H1 (cell line): ENCODE data around the gene NR4A1. TPM values are rescaled to one million over a fixed set of nuclear protein-coding genes. Genes with fewer than 3 reads are reported as not detected.

ENCODE experiments used
- CTCF ChIA-PET: fragments of 300-600 bp; sonication (Branson Sonifier 250); formaldehyde crosslinking; loops from one replicate; lab custom pipeline; 2021; ENCODE audit not compliant: partially characterized antibody; lab: Charles Lee
- POLR2A ChIA-PET: fragments of 300-600 bp; sonication (Branson Sonifier 250); formaldehyde crosslinking; loops from one replicate; lab custom pipeline; 2021; ENCODE audit warnings: inconsistent platforms; ENCODE audit not compliant: partially characterized antibody; lab: Charles Lee
- DNase-seq, 2 experiments: peaks; one replicate each; pipeline versions ENCODE4 v3.0.0 to v3.0.0-alpha.2; 2010 to 2022; ENCODE audit warnings: low spot score in 2 of 2, low read depth in 1 of 2, mixed read lengths in 1 of 2
- FAIRE-seq: peaks from 2 replicates; lab custom pipeline; 2011; peaks lifted over from hg19 to GRCh38; lab: Jason Lieb, UNC
- H2AFZ ChIP-seq: 2 replicates; pipeline ENCODE4 v1.8.1; 2012; ENCODE audit warnings: low read length, inconsistent platforms
- H2AK5ac ChIP-seq: 2 replicates; pipeline ENCODE4 v1.6.1; 2013; ENCODE audit warnings: low read depth, low read length
- H2BK120ac ChIP-seq: replicated peaks from 2 replicates; pipeline ENCODE3; 2013; ENCODE audit warnings: low read depth, low read length, inconsistent platforms
- H2BK12ac ChIP-seq: 2 replicates; pipeline ENCODE4 v1.6.1; 2013; ENCODE audit warnings: low read depth, low read length
- H2BK15ac ChIP-seq: 2 replicates; pipeline ENCODE4 v1.6.1; 2013; ENCODE audit warnings: low read length
- H2BK20ac ChIP-seq: 2 replicates; pipeline ENCODE4 v1.6.1; 2013; ENCODE audit warnings: low read length
- H2BK5ac ChIP-seq: 2 replicates; pipeline ENCODE4 v1.6.1; 2013; ENCODE audit warnings: low read depth, low read length
- H3K14ac ChIP-seq: 2 replicates; pipeline ENCODE4 v1.6.1; 2013; ENCODE audit warnings: inconsistent platforms; ENCODE audit not compliant: insufficient read length
- H3K18ac ChIP-seq: 2 replicates; pipeline ENCODE4 v1.6.1; 2013; ENCODE audit warnings: low read length; ENCODE audit errors: extremely low read depth
- H3K23ac ChIP-seq: 2 replicates; pipeline ENCODE4 v1.6.1; 2013; ENCODE audit warnings: inconsistent platforms; ENCODE audit not compliant: insufficient read length
- H3K23me2 ChIP-seq: 2 replicates; pipeline ENCODE4 v1.6.1; 2013; ENCODE audit warnings: low read depth, low read length
- H3K27ac ChIP-seq: 2 replicates; pipeline ENCODE4 v1.6.1; 2011; ENCODE audit warnings: low read depth, low read length, inconsistent platforms
- H3K27me3 ChIP-seq, 4 experiments: replicated peaks in 1 of 4; 1 replicate in 1 of 4; 2 replicates in 3 of 4; pipeline versions ENCODE4 v1.6.1 to v1.8.1; 2011 to 2013; ENCODE audit warnings: low read length in 3 of 4, mild to moderate bottlenecking in 3 of 4, inconsistent platforms in 2 of 4, mixed read lengths in 2 of 4, moderate library complexity in 1 of 4; ENCODE audit not compliant: control insufficient read depth in 3 of 4, insufficient read depth in 3 of 4; ENCODE audit errors: extremely low read depth in 1 of 4
- H3K36me3 ChIP-seq, 4 experiments: 2 replicates each; pipeline versions ENCODE4 v1.6.1 to v1.8.1; 2011 to 2013; ENCODE audit warnings: mild to moderate bottlenecking in 4 of 4, low read length in 3 of 4, moderate library complexity in 2 of 4, control low read depth in 1 of 4, inconsistent platforms in 1 of 4; ENCODE audit not compliant: insufficient read depth in 4 of 4, control insufficient read depth in 2 of 4
- H3K4ac ChIP-seq: replicated peaks from 2 replicates; pipeline ENCODE3; 2013; ENCODE audit warnings: low read length, low read depth, mixed read lengths, inconsistent platforms; ENCODE audit not compliant: insufficient read length
- H3K4me1 ChIP-seq, 4 experiments: replicated peaks in 1 of 4; 1 replicate in 1 of 4; 2 replicates in 3 of 4; pipeline versions ENCODE4 v1.6.1 to v1.8.1; 2011 to 2013; ENCODE audit warnings: low read length in 3 of 4, inconsistent platforms in 2 of 4, mixed read lengths in 1 of 4; ENCODE audit not compliant: insufficient read depth in 4 of 4, control insufficient read depth in 3 of 4
- H3K4me2 ChIP-seq, 2 experiments: 2 replicates each; pipeline versions ENCODE4 v1.6.1 to v1.8.1; 2011 to 2013; ENCODE audit warnings: low read depth in 2 of 2, low read length in 2 of 2, control low read depth in 1 of 2, inconsistent platforms in 1 of 2, mild to moderate bottlenecking in 1 of 2; ENCODE audit not compliant: insufficient read depth in 1 of 2
- H3K4me3 ChIP-seq, 4 experiments: fragments of 200-600, 300-600 bp in 1 of 4; sonication (generic), shearing (Covaris generic), sonication (Bioruptor Twin) in 1 of 4; 2 replicates each; pipeline versions ENCODE4 v1.5.1 to v1.8.1; 2011 to 2016; ENCODE audit warnings: low read length in 4 of 4, low read depth in 3 of 4, control low read depth in 2 of 4, inconsistent platforms in 2 of 4, mild to moderate bottlenecking in 2 of 4, mixed read lengths in 1 of 4, moderate library complexity in 1 of 4; ENCODE audit not compliant: insufficient read depth in 2 of 4; ENCODE audit errors: extremely low read depth in 1 of 4
- H3K56ac ChIP-seq: replicated peaks from 2 replicates; pipeline ENCODE3; 2013; ENCODE audit warnings: low read depth, mild to moderate bottlenecking, mixed read lengths, low read length, inconsistent platforms; ENCODE audit not compliant: insufficient read length
- H3K79me1 ChIP-seq: 2 replicates; pipeline ENCODE4 v1.6.1; 2013; ENCODE audit warnings: low read depth, low read length, control low read depth
- H3K79me2 ChIP-seq, 2 experiments: 2 replicates each; pipeline versions ENCODE4 v1.6.1 to v1.8.1; 2012 to 2013; ENCODE audit warnings: low read length in 2 of 2, mild to moderate bottlenecking in 2 of 2, inconsistent platforms in 1 of 2; ENCODE audit not compliant: insufficient read depth in 2 of 2, control insufficient read depth in 1 of 2
- H3K9ac ChIP-seq, 4 experiments: replicated peaks in 1 of 4; 1 replicate in 1 of 4; 2 replicates in 3 of 4; pipeline versions ENCODE4 v1.6.1 to v1.8.1; 2011 to 2013; ENCODE audit warnings: low read depth in 3 of 4, low read length in 3 of 4, control low read depth in 2 of 4, mild to moderate bottlenecking in 2 of 4, moderate library complexity in 2 of 4, inconsistent platforms in 1 of 4; ENCODE audit errors: extremely low read depth in 1 of 4
- H3K9me3 ChIP-seq, 2 experiments: 2 replicates each; pipeline versions ENCODE4 v1.6.1 to v1.8.1; 2012 to 2013; ENCODE audit warnings: mild to moderate bottlenecking in 2 of 2, moderate library complexity in 2 of 2, control low read depth in 1 of 2, inconsistent platforms in 1 of 2, low read depth in 1 of 2, low read length in 1 of 2, mixed read lengths in 1 of 2; ENCODE audit not compliant: insufficient read depth in 2 of 2
- H4K20me1 ChIP-seq, 2 experiments: replicated peaks in 1 of 2; 2 replicates each; pipeline versions ENCODE3 to v1.8.1; 2011 to 2013; ENCODE audit warnings: inconsistent platforms in 2 of 2, low read length in 2 of 2, mild to moderate bottlenecking in 1 of 2; ENCODE audit not compliant: insufficient read depth in 2 of 2, control insufficient read depth in 1 of 2
- H4K5ac ChIP-seq: 2 replicates; pipeline ENCODE4 v1.6.1; 2013; ENCODE audit warnings: low read length, low read depth, mixed read lengths, inconsistent platforms; ENCODE audit not compliant: insufficient read length
- H4K8ac ChIP-seq: 2 replicates; pipeline ENCODE4 v1.8.0; 2013; ENCODE audit warnings: mild to moderate bottlenecking, moderate library complexity, low read length, inconsistent platforms; ENCODE audit not compliant: insufficient read depth; ENCODE audit errors: extremely low read depth
- H4K91ac ChIP-seq: replicated peaks from 2 replicates; pipeline ENCODE3; 2013; ENCODE audit warnings: low read length, mixed read lengths, inconsistent platforms; ENCODE audit not compliant: insufficient read length
- BRCA1 ChIP-seq: IDR thresholded peaks from 2 replicates; pipeline ENCODE4 v1.6.1; 2012; ENCODE audit warnings: low read depth, low read length, improper control_type of control experiment
- EZH2 ChIP-seq: fragments of 200-600 bp; sonication (generic); IDR thresholded peaks from 2 replicates; pipeline ENCODE4 v1.7.1; 2012; ENCODE audit warnings: low read depth, mild to moderate bottlenecking, moderate library complexity, low read length, inconsistent platforms; ENCODE audit not compliant: severe bottlenecking
- JUN ChIP-seq: IDR thresholded peaks from 2 replicates; pipeline ENCODE4 v1.6.1; 2011; ENCODE audit warnings: low read depth, mild to moderate bottlenecking, improper control_type of control experiment, low read length
- KDM5A ChIP-seq: fragments of 200-600 bp; IDR thresholded peaks from 2 replicates; pipeline ENCODE4 v1.7.1; 2012; ENCODE audit warnings: mild to moderate bottlenecking, low read length, inconsistent platforms, mixed read lengths
- RNF2 ChIP-seq: fragments of 200-900, 300-1000 bp; sonication (generic); IDR thresholded peaks from 2 replicates; pipeline ENCODE4 v1.7.1; 2016; ENCODE audit warnings: borderline replicate concordance, low read depth, mild to moderate bottlenecking, antibody characterized with exemption, low read length; ENCODE audit not compliant: poor library complexity, severe bottlenecking; ENCODE audit errors: missing control alignments
- SIX5 ChIP-seq: IDR thresholded peaks from 2 replicates; pipeline ENCODE4 v1.6.1; 2011; ENCODE audit warnings: mild to moderate bottlenecking, low read depth, low read length
- WGBS, 2 experiments: shearing (Covaris generic) in 1 of 2; methylation state at CpG; one replicate each; pipeline versions ENCODE4 v1.1.6 to v1.1.7; 2013 to 2015; ENCODE audit warnings: low lambda C conversion rate in 2 of 2, mixed read lengths in 2 of 2, inconsistent platforms in 1 of 2, low coverage in 1 of 2, missing lambda C conversion rate in 1 of 2; ENCODE audit not compliant: insufficient replicate concordance in 2 of 2, insufficient coverage in 1 of 2, insufficient read length in 1 of 2; ENCODE audit errors: extremely low coverage in 1 of 2, missing lambda C conversion rate in 1 of 2; 5-methylcytosine and 5-hydroxymethylcytosine counted together
- polyA plus RNA-seq, 7 experiments: library from polyadenylated mRNA; depleted of rRNA in 3 of 7; stranded (reverse) in 5 of 7; unstranded in 2 of 7; fragments of >200 nt in 5 of 7; fragments of 200-250 nt in 2 of 7; gene quantifications; 1 replicate in 5 of 7; 2 replicates in 1 of 7; 4 replicates in 1 of 7; pipeline versions ENCODE4 v1.2.1 to v1.2.3, GENCODE V29; 2011 to 2013; ENCODE audit warnings: missing spikeins in 2 of 7, mixed read lengths in 2 of 7
- total RNA-seq: library from RNA; stranded (reverse); fragmentation: NEBNext Ultra II Directional; extraction: Animal tissue kit (Norgen Biotek cat#: 25700); gene quantifications from 2 replicates; pipeline ENCODE4 v1.2.1, GENCODE V29; 2021

NR4A1 gene
- total and polyA plus RNA-seq, 2 of the 8 experiments (the other 6 are each of a cell fraction or from before 2014, with no cell fraction given) = 18.7 to 23.3 TPM

DNA sequence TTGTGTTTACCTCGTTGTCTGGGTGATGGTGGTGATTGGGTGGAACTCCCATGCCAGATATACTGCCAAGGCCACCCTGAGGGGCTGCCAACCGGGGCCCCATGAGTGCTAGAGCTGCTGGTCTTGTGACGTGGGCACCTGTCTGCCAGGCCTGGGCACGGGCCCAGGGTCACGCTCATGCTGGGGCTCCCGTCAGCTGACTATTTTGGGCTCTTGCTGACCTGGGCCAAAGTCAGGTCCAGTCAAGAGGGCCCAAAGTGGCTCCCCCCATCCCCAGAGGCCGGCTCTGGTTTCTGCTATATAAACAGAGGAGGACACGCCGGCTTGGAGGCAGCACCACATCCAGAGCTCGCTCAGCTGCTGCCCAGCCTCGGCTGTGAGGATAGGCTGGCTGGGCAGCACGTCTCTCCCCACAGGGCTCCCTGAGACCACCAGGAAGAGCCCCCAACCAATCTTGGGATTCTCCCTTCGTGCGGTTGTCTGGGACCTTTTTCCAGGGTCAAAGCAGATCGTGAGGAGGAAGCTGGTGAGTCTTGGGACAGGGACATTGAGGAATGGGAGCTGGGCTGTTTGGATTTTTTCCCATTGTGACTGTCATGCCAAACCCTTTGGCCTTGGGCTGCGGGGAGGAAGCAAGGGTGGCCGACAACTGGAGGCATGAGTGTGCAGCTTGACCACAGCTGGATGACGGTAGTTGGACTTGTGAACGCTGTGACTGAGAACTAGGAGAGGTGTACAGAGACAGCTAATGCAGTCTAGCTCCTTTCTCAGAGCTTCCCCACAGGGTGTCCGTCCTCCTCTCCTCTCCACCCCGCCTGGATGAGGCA, 7.6 kb upstream of the NR4A1 start:
- Histone ChIP-seq H2BK5ac (no peak overlapping the region), H2BK20ac (no peak overlapping the region), H3K4me3 (no peak overlapping the region), H3K4me1 (peaks cover 0 to 3% (median 0%) of the 10 kb centered on the region in 4 experiments; a peak in 2 of 7 replicates), H4K8ac (no peak overlapping the region), H3K79me1 (peaks cover 4% of the 10 kb centered on the region), H3K14ac (no peak overlapping the region), H2BK120ac (no peak overlapping the region), H4K91ac (no peak overlapping the region), H3K9ac (no peak overlapping the region), H3K4me2 (no peak overlapping the region), H4K20me1 (peaks cover 4 to 20% of the 10 kb centered on the region in 2 experiments), H3K9me3 (no peaks in the 10 kb centered on the region), H3K27ac (no peak overlapping the region), H2BK12ac (no peak overlapping the region), H3K36me3 (no peaks in the 10 kb centered on the region; a peak in 2 of 8 replicates), H2AK5ac (no peak overlapping the region), H3K18ac (no peak overlapping the region), H3K56ac (no peak overlapping the region), H3K79me2 (peaks cover 0 to 19% of the 10 kb centered on the region in 2 experiments; a peak in 2 of 4 replicates), H4K5ac (no peak overlapping the region), H3K23me2 (no peaks in the 10 kb centered on the region), H3K23ac (no peak overlapping the region), H2AFZ (no peak overlapping the region), H3K27me3 (peaks cover 0 to 2% (median under 1%) of the 10 kb centered on the region in 4 experiments; a peak in 3 of 7 replicates), H2BK15ac (no peak overlapping the region), H3K4ac (no peak overlapping the region)
- FAIRE-seq (no peak), DNase-seq (no peak)
- CTCF ChIA-PET = interaction anchor here (0.7 to 15.8 kb wide), 12 partner anchors 15 to 334 kb away, joined by 3 to 294 read pairs (median 6); partner anchors contain the start of genes ATG101 and SMIM41
- POLR2A ChIA-PET = interaction anchor here (0.7 to 2.4 kb wide), 6 partner anchors 9 to 36 kb away, joined by 3 to 11 read pairs (median 4); partner anchors contain the start of genes ATG101 and SMIM41
- WGBS, 2 experiments = 88% methylated on average over 16 of the region's 21 CpGs; no CpG with 5 or more reads in 1 of the 2 experiments
- no peak for TF ChIP-seq RNF2
- no peak for TF ChIP-seq BRCA1
- no peak for TF ChIP-seq SIX5
- no peak for TF ChIP-seq JUN
- TF ChIP-seq EZH2 = no peak
- TF ChIP-seq KDM5A = no peak
